D721Med (cell line): Measurements from ENCODE around the gene NUDT21.
"Not testable (repeated sequence)": the region's sequence is repeated elsewhere in the genome, so short reads cannot be mapped to it uniquely, and the experiment has no call there.

Experiments used
- DNase-seq: peaks from one replicate; pipeline ENCODE4 v3.0.0; 2011; ENCODE audit warnings: low spot score; ENCODE audit not compliant: insufficient read length
- FAIRE-seq: peaks from 2 replicates; lab custom pipeline; 2011; peaks lifted over from hg19 to GRCh38; lab: Jason Lieb, UNC
- CTCF ChIP-seq: IDR thresholded peaks from 2 replicates; pipeline ENCODE4 v1.5.1; 2012; ENCODE audit warnings: mild to moderate bottlenecking, control low read depth; ENCODE audit not compliant: insufficient read depth; ENCODE audit errors: missing control alignments

The NUDT21 gene

GRCh38 chr16:56409195-56409594 is 41.9 kb downstream of the NUDT21 start:
- TF ChIP-seq CTCF, result no peak
- DNase-seq (no peak), FAIRE-seq (no peak)

DNA sequence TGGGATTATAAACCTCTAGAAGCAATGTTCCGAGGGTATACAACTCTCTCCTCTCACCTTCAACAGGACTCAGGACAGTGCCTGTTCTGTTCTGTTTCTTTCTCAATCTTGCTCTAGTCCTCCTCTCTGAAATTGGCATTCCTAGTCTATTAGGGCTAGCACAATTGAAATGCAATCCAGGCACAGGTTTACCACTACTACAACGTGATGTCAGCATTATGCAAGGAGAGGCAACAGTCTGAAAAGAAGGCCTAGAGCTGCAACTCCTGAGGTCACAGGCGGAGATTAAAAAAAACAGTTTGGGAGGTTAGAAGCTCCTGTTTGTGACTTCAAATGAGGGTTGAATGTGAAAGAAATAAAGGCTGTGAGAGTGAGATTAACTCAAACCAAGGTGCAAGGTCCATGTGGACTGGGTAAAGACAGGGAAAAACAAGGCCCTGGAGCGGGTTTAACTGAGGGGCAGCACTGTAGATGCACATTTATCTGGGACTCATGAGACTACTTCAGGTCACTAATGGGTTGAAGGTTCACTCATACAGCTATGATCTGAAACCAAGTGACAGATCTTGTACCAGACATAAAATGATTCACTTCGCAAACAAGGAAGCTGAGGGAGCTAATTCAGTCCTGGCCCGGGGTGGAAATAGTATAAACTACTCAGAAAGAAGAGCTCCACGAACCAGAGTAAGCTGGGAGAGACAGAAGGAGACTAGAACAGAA is 42.6 kb downstream of the NUDT21 start:
- no peak for DNase-seq
- FAIRE-seq, result no peak
- TF ChIP-seq CTCF, result no peak

DNA sequence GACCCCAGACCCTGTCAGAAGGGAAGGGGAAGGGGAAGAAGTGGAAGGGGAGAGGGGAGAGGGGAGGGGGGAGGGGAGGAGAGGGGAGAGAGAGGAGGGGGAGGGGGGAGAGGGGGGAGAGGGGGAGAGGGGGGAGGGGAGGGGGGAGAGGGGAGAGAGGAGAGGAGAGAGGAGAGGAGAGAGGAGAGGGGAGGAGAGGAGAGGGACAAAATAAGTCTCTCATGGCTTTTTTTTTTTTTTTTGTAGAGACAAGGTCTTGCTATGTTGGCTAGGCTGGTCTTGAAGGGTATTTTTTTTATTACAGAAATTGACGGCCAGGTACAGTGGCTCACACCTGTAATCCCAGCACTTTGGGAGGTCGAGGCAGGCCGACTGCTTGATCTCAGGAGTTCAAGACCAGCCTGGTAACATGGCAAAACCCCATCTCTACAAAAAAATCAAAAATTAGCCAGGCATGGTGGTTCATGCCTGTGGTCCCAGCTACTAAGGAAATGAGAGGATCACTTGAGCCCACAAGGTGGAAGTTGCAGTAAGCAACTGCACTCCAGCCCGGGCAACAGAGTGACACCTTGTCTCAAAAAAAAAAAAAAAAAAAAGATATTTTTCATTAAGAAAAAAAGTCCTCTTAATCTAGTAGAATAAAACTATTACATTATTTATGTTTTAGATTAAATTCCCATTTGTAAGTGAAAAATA is 45.0 kb downstream of the NUDT21 start:
- no peak for TF ChIP-seq CTCF
- FAIRE-seq, result no peak
- DNase-seq, result no peak

DNA sequence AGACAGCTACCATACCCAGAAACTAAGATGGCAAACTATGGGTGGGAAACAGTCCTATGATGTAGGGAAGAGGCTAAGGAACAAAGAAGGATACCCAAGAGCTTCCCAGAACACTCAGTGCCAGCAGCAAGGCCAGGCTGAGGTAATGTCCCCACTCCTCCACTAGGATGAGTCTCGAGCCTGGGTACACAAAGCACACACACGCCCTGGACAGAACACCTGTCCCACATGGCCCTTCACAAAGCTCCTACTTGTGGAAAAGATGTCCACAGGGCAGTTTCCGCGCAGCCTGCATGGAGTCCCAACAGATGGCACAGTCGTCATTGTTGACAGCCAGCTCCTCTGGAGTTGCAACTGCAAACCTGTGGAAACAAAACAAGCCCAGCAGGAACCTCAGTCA is 49.6 kb downstream of the NUDT21 start:
- DNase-seq, result no peak
- FAIRE-seq, result no peak
- TF ChIP-seq CTCF, result peak; percentile 7

DNA sequence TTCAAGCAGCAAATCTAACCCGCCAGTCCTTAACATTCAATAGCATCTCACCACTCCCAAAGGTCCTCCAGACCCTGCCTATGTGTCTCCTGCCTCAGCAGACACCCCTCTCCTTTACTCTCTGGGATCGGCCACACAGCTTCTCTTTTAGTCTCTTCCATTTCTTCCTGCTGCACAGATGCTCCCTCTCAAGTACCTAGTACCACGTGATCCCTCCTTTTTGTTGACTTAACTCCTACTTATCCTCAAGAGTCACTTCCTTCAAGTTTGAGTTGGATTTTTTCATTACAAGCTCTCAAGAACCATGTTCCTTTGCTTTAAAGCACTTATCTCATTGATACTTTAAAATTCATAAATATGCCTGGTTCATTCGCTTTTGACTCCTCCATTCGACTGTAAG is 50.7 kb downstream of the NUDT21 start:
- FAIRE-seq, result no peak
- no peak for DNase-seq
- no peak for TF ChIP-seq CTCF

GRCh38 chr16:56399486-56399885 is 51.6 kb downstream of the NUDT21 start:
- FAIRE-seq (no peak), DNase-seq (no peak)
- no peak for TF ChIP-seq CTCF

- no peak for TF ChIP-seq CTCF
- no peak for DNase-seq
- no peak for FAIRE-seq
Measured at GRCh38 chr16:56399047-56399446, 52.1 kb downstream of the NUDT21 start.

- DNase-seq, FAIRE-seq: not testable (repeated sequence)
Measured at GRCh38 chr16:56396724-56397123, 54.4 kb downstream of the NUDT21 start.
